ENCODE data around the gene POLR2I.
"Not testable (repeated sequence)": the region's sequence is repeated elsewhere in the genome, so short reads cannot be mapped to it uniquely, and the experiment has no call there.

POLR2I gene

DNA sequence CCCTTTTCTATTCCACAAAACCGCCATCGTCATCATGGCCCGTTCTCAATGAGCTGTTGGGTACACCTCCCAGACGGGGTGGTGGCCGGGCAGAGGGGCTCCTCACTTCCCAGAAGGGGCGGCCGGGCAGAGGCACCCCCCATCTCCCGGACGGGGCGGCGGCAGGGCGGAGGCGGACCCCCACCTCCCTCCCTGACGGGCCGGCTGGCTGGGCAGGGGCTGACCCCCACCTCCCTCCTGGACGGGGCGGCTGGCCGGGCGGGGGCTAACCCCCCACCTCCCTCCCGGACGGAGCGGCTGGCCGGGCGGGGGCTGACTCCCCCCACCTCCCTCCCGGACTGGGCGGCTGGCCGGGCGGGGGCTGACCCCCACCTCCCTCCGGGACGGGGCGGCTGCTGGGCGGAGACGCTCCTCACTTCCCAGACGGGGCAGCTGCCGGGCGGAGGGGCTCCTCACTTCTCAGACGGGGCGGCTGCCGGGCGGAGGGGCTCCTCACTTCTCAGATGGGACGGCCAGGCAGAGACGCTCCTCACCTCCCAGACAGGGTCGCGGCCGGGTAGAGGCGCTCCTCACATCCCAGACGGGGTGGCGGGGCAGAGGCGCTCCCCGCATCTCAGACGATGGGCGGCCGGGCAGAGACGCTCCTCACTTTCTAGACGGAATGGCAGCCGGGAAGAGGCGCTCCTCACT lies 45.7 kb downstream of the POLR2I start:
- not testable (repeated sequence) for DNase-seq (ENCODE audit: insufficient read length, low spot score); FAIRE-seq

DNA sequence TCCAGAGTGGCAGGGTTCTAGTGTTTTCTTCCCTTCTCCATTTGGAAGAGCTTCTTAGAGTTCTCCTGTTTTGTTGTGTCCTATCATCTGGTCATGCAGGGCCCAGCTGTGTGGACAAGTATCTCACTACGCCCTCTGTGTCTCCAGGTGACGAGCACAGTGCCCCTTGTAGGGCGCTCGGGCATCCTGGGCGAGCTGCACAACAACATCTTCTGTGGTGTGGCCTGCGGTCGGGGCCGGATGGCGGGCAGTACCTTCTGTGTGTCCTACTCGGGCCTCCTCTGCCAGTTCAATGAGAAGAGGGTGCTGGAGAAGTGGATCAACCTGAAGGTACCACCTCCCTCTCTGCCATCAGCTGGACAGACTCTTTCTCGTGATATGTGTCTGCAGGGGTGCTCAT lies 47.0 kb downstream of the POLR2I start:
- no peak for FAIRE-seq
- no peak for DNase-seq (ENCODE audit: insufficient read length, low spot score)

DNA sequence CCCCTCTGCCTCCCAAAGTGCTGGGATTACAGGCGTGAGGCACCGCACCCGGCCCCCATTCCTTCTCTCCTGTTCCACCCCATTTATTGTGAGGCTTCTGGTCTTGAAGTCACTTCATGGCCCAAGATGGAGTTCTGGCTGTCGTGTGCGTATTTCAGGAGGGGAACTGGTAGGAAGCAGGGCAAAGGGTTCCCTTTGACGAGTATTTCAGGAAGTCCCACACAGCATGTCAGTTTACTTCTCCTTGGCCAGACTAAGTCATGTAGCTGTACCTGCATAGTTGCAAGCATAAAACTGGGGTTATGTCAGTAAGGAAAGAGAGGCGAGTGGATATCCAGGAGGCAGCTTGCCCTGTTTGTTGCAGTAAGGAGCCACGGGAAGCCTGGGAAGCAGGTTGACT lies 49.8 kb downstream of the POLR2I start:
- no peak for DNase-seq (ENCODE audit: insufficient read length, low spot score)
- FAIRE-seq, result no peak
